ENCODE results near the gene PROSER3.
"Not testable (repeated sequence)": the region's sequence is repeated elsewhere in the genome, so short reads cannot be mapped to it uniquely, and the experiment has no call there.

Gene PROSER3

GRCh38 chr19:35755131-35755549 is 2.8 kb upstream of the PROSER3 start:
- DNase-seq (ENCODE audit: low read depth), result no peak

- peak; percentile 42 for DNase-seq (ENCODE audit: low read depth)
Observed at GRCh38 chr19:35755550-35756376, 2.2 kb upstream of the PROSER3 start.

GRCh38 chr19:35756377-35757230 is 1.4 kb upstream of the PROSER3 start, which contains the start of gene HSPB6:
Gene HSPB6 (minus strand): TSS chr19:35757029. CDS start chr19:35757008, 21 bp downstream.
- DNase-seq (ENCODE audit: low read depth), result no peak

- no peak for DNase-seq (ENCODE audit: low read depth)
Observed at GRCh38 chr19:35757231-35757748, 686 bp upstream of the PROSER3 start.

GRCh38 chr19:35759697-35760096 is 1.7 kb downstream of the PROSER3 start:
- no peak for DNase-seq (ENCODE audit: low read depth)

GRCh38 chr19:35760711-35761349 is 2.9 kb downstream of the PROSER3 start:
- DNase-seq (ENCODE audit: low read depth), result no peak

- no peak for DNase-seq (ENCODE audit: low read depth)
Observed at GRCh38 chr19:35764432-35765315, 6.7 kb downstream of the PROSER3 start.

- no peak for DNase-seq (ENCODE audit: low read depth)
Observed at GRCh38 chr19:35766571-35767104, 8.7 kb downstream of the PROSER3 start.

- DNase-seq (ENCODE audit: low read depth), result no peak
Observed at GRCh38 chr19:35767288-35768081, 9.5 kb downstream of the PROSER3 start.

GRCh38 chr19:35768082-35768421 is 10.1 kb downstream of the PROSER3 start:
- DNase-seq (ENCODE audit: low read depth), result no peak

GRCh38 chr19:35772362-35772761 is 14.4 kb downstream of the PROSER3 start:
- DNase-seq (ENCODE audit: low read depth), result not testable (repeated sequence)

GRCh38 chr19:35773020-35773806 is 15.2 kb downstream of the PROSER3 start:
- no peak for DNase-seq (ENCODE audit: low read depth)

GRCh38 chr19:35774274-35775045 is 16.5 kb downstream of the PROSER3 start:
- DNase-seq (ENCODE audit: low read depth), result no peak

- DNase-seq (ENCODE audit: low read depth), result no peak
Observed at GRCh38 chr19:35775046-35775297, 17.0 kb downstream of the PROSER3 start.

- peak; percentile 95 for DNase-seq (ENCODE audit: low read depth)
Observed at GRCh38 chr19:35775298-35776101, 17.5 kb downstream of the PROSER3 start, which contains the start of gene ARHGAP33. Gene ARHGAP33 (plus strand): TSS chr19:35775564. CDS start chr19:35775659, 95 bp downstream.

GRCh38 chr19:35776102-35776788 is 18.3 kb downstream of the PROSER3 start:
- no peak for DNase-seq (ENCODE audit: low read depth)

Measured in stimulated activated CD8-positive, alpha-beta memory T cell treated with anti-CD3 and anti-CD28 coated beads, Interleukin-12 subunit alpha, Interleukin-12 subunit beta, amount 100 ng/mL, for 4 hours (primary cell).